Activated CD8-positive, alpha-beta T cell treated with anti-CD3 and anti-CD28 coated beads, Interleukin-2, amount 10 ng/mL, durations not matched to agents 7 days and 5 days (primary cell): ENCODE measurements around the gene BARX1. TPM values are rescaled to one million over a fixed set of nuclear protein-coding genes. Genes with fewer than 3 reads are reported as not detected.

Experiments
- ATAC-seq: fragments of 150-1000 bp; cut with Tn5 transposase; one replicate; pipeline ENCODE4 v1.10.0; 2021; ENCODE audit warnings: moderate library complexity
- CTCF ChIA-PET: fragments of 350-600 bp; sonication (Branson Sonifier 250); formaldehyde crosslinking; loops from one replicate; lab custom pipeline; 2021; ENCODE audit warnings: antibody characterized with exemption; lab: Charles Lee
- POLR2A ChIA-PET: fragments of 350-600 bp; sonication (Branson Sonifier 250); formaldehyde crosslinking; loops from one replicate; lab custom pipeline; 2021; ENCODE audit warnings: antibody characterized with exemption; lab: Charles Lee
- DNase-seq: peaks from one replicate; pipeline ENCODE4 v3.0.0-alpha.2; 2020
- H3K27ac Mint-ChIP-seq: one replicate; pipeline ENCODE4 v1.8.0; 2021; ENCODE audit warnings: mild to moderate bottlenecking, mixed read lengths
- H3K27me3 Mint-ChIP-seq: one replicate; pipeline ENCODE4 v1.8.0; 2021; ENCODE audit warnings: low read depth, mixed read lengths
- H3K36me3 Mint-ChIP-seq: one replicate; pipeline ENCODE4 v1.8.0; 2021; ENCODE audit warnings: low read depth, mixed read lengths
- H3K4me1 Mint-ChIP-seq: one replicate; pipeline ENCODE4 v1.8.0; 2021; ENCODE audit warnings: low read depth, mixed read lengths
- H3K4me3 Mint-ChIP-seq: one replicate; pipeline ENCODE4 v1.8.0; 2021; ENCODE audit warnings: mild to moderate bottlenecking, mixed read lengths
- H3K9me3 Mint-ChIP-seq: one replicate; pipeline ENCODE4 v1.8.0; 2022; ENCODE audit warnings: mixed read lengths; ENCODE audit not compliant: insufficient read depth
- total RNA-seq, 2 experiments: library from RNA; stranded (reverse); gene quantifications; one replicate each; pipeline ENCODE4 v1.2.3, GENCODE V29; 2021

BARX1 gene
- total RNA-seq, 2 experiments from 2014 or later: 0.53 TPM; not detected in 1

DNA sequence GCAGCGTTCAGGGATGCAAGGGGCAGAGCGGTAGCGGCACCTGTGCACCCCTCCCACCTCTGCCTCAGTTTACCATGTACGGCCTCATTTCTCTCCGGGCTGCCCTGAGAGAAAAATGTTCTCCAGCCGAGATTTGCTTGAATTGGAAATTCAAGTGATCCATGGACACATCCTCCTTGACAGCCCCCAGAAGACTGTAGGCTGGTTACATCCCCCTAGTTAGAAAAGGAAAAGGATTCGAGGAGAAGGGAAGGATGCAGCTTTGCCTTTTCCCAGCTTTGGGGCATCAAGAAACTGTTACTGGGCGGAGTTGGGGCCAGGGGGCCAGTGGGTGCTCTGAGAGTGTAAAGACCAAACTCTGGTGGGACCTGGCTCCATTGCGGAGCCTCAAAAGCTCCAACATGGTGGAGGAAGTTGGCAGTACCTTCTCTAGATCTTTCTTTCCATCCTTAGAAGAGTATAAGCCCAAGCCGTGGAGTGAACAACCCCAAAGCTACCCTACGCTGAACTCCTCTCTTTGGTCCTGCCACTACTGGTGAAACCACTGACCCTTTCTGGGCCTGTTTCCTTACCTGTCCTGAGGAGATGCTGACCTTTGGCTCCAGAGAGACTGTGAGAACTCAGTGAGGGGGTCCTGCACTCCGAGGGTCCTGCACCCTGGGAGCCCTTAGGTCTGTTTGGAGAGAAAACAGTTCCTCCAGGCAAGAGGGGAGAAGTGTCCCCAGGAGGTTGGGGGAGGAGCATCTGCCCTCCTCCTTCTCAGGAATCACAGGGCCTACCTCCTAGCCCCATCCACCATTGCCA lies 1.0 kb upstream of the BARX1 start:
- POLR2A ChIA-PET: no interaction called here
- DNase-seq (no peak), ATAC-seq (no peak)
- H3K9me3 Mint-ChIP-seq: no peaks in the 10 kb centered on the region
- H3K4me1 Mint-ChIP-seq: peaks cover 46% of the 10 kb centered on the region
- no peak overlapping the region for H3K27ac Mint-ChIP-seq
- CTCF ChIA-PET: no interaction called here
- peak overlapping the region; percentile 44 for H3K4me3 Mint-ChIP-seq
- H3K36me3 Mint-ChIP-seq: peaks cover 3% of the 10 kb centered on the region
- H3K27me3 Mint-ChIP-seq: peaks cover 68% of the 10 kb centered on the region

DNA sequence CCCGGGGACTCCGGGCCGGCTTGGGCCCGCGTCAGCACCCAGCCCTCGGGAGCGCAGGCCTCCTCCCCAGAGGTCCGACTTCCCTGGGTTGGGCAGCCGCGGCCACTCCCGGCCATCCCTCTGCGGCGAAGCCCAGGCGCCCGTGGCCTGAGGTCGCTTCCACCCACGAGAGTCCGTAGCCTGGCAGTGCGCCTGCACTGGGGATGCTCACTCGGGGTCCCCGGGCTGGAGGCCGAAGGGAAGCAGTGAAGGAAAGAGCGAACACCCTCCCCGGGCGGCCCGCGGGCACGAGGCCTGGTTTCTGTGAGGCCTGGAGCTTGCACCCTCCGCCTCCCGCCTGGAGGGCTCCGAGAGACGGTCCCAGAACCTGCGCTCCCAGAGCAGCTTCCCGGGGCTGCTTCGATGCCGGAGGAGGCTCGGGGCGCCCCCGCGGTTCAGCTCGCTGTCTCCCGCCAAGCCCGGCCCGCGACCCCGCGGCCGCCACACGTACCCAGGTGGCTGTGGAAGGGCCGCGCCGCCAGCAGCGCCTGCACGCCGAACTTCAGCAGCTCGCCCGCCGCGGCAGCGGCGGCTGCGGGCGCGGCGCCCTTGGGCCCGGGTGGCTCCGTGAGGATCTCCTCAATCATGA lies 607 bp downstream of the BARX1 start:
- peaks cover 10% of the 10 kb centered on the region for H3K36me3 Mint-ChIP-seq
- no peak overlapping the region for H3K4me3 Mint-ChIP-seq
- peaks cover 71% of the 10 kb centered on the region for H3K27me3 Mint-ChIP-seq
- no peak for DNase-seq
- POLR2A ChIA-PET: no interaction called here
- H3K4me1 Mint-ChIP-seq: peaks cover 49% of the 10 kb centered on the region
- H3K27ac Mint-ChIP-seq: no peak overlapping the region
- peaks cover 4% of the 10 kb centered on the region for H3K9me3 Mint-ChIP-seq
- CTCF ChIA-PET: no interaction called here
- no peak for ATAC-seq

DNA sequence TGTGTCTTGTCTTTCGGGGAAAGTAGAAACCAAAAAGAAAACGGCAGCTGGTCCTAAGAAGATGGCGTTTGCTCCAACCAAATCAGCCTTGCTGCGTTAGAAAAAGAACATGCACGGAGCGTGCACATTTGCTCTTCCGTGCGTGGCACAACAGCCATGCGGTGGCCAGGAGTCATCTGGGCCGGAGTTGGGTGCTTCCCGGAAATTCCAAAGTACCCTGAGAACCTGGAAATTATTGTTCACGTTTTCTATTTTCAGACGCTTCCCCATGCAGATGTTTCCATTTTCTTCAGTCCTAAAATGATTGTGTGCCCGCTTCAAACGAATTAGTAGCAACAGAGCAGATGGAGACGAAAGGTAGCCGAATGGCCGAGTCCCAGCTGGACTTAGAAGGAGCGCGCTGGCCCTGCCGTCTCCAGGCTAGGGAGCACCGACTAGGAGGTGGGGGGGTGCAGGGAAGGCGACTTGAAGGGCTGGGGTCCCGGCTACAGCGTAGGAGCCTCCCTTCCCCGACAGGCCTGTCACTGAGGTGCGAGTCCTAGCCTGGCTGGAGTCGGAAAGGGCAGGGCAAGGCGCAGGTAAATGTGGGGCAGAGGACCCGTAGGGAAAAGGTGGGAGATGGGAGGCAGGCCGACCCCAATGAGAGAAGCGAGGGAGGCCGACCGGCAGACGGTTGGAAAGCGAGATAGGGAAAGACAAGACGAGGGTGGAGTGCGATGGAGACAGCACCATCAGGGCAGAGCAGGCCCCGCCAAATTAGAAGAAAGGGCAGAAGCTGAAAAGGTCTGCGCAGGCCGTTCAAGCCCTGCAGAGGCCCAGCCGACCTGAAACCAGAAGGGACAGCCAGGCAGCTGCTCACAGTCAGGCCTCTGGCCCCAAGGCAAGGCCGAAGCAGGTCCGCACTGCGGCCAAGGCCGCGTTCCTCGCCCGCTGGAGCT lies 1.4 kb downstream of the BARX1 start:
- peaks cover 4% of the 10 kb centered on the region for H3K9me3 Mint-ChIP-seq
- peaks cover 71% of the 10 kb centered on the region for H3K27me3 Mint-ChIP-seq
- H3K4me3 Mint-ChIP-seq: peak overlapping the region; percentile 22
- ATAC-seq (no peak), DNase-seq (no peak)
- ChIA-PET POLR2A (no interaction called here), CTCF (no interaction called here)
- peaks cover 42% of the 10 kb centered on the region for H3K4me1 Mint-ChIP-seq
- peak overlapping the region; percentile 40 for H3K27ac Mint-ChIP-seq
- peaks cover 10% of the 10 kb centered on the region for H3K36me3 Mint-ChIP-seq

DNA sequence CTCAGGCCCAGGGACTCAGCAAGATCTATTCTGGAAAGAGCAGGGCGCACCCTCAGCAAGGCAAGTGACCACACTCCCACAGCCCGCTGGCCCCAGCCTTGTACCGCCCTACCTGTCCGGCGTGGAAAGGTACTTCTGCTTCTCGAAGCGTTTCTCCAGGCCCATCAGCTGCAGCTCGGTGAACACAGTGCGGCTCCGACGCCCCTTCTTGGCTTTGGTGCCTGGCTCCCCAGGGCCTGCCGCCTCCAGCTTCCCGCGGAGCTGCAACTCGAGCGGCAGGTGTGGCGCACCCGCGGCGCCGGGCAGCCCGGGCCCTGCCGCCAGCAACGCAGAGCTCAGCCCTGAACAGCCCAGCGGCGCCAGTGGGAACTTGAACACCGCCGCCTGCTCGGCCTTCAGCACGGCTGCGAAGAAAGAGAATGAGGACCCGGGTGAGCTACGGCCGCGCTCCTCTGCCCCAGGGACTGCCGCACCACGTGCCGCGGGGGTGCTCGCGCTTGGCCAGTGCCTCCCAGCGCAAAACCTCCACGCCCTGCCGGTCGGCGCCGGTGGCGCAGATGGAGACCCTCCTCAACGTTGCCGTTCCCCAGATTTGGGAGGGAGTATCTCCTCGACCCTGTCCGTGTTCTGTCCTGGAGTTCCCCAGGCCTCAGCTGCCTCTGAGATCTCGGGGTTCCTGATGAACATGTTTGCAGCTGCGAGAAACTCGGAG lies 2.2 kb downstream of the BARX1 start:
- peaks cover 39% of the 10 kb centered on the region for H3K4me1 Mint-ChIP-seq
- H3K27ac Mint-ChIP-seq: no peak overlapping the region
- peak overlapping the region; percentile 22 for H3K4me3 Mint-ChIP-seq
- H3K27me3 Mint-ChIP-seq: peaks cover 75% of the 10 kb centered on the region
- peaks cover 4% of the 10 kb centered on the region for H3K9me3 Mint-ChIP-seq
- H3K36me3 Mint-ChIP-seq: peaks cover 10% of the 10 kb centered on the region
- ChIA-PET CTCF (no interaction called here), POLR2A (no interaction called here)
- DNase-seq (no peak), ATAC-seq (no peak)

DNA sequence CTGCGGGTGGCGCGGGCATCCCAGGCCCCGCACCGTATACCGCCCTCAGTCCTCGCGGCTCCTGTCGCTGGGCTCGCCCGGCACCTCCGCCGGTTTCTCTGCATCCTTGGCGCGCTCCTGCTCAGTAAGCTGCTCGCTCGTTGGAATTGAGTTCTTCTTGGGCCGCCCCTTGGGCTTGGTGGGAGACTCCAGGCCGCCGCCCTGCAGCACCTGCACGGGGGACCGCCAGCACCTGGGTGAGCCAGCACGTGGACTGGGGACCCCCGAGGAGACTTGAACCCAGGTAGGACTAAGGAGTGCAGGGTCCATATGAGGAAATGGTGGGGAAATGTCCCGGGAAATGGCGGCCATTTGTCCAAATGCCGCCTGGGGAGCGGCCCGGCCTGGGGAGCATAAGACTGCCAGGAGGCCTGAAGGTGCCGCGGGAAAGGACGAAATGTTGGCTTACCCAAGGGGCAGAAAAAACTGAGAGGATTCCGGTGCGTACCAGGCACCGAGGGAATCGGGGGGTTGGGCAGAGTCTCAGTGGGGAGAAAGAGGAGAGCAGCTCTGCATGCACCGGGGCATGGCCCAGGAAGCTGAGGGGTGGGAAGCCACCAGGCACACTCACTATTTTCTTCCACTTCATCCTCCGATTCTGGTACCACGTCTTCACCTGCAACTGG lies 2.9 kb downstream of the BARX1 start:
- ChIA-PET CTCF (no interaction called here), POLR2A (no interaction called here)
- Mint-ChIP-seq H3K27ac (no peak overlapping the region), H3K27me3 (peaks cover 74% of the 10 kb centered on the region), H3K4me1 (peaks cover 39% of the 10 kb centered on the region), H3K4me3 (peak overlapping the region; percentile 5), H3K36me3 (peaks cover 10% of the 10 kb centered on the region), H3K9me3 (peaks cover 4% of the 10 kb centered on the region)
- DNase-seq: no peak
- no peak for ATAC-seq

DNA sequence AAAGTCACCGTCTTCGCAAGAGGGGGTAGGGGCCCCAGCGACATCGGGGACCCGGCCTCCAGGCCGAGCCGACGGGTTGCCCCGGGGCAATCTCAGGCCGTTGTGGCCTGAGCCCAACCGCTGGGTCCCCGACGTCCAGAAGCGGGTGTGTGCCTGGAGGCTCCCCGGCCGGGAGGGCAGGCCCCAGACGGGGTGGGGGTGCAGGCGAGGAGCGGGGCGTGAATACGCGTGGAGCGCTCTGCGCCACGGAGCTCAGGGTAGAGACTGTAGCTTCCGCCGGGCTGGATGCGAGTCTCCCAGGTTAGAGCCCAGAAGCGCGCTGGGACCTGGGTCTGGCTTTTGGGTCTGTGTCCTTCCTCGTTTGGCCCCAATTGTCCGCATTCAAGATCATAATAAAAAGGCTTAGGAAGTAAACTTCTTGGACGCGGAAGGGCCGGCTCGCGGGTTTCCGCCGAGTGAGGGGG lies 3.5 kb downstream of the BARX1 start:
- ATAC-seq: no peak
- CTCF ChIA-PET: no interaction called here
- DNase-seq: no peak
- Mint-ChIP-seq H3K27me3 (peaks cover 77% of the 10 kb centered on the region), H3K27ac (no peak overlapping the region), H3K36me3 (peaks cover 10% of the 10 kb centered on the region), H3K4me1 (peaks cover 39% of the 10 kb centered on the region), H3K4me3 (no peak overlapping the region), H3K9me3 (peaks cover 4% of the 10 kb centered on the region)
- POLR2A ChIA-PET: interaction anchor here (1.0 kb wide), 1 partner anchor 10 kb away, joined by 3 read pairs; no protein-coding TSS in a partner anchor

DNA sequence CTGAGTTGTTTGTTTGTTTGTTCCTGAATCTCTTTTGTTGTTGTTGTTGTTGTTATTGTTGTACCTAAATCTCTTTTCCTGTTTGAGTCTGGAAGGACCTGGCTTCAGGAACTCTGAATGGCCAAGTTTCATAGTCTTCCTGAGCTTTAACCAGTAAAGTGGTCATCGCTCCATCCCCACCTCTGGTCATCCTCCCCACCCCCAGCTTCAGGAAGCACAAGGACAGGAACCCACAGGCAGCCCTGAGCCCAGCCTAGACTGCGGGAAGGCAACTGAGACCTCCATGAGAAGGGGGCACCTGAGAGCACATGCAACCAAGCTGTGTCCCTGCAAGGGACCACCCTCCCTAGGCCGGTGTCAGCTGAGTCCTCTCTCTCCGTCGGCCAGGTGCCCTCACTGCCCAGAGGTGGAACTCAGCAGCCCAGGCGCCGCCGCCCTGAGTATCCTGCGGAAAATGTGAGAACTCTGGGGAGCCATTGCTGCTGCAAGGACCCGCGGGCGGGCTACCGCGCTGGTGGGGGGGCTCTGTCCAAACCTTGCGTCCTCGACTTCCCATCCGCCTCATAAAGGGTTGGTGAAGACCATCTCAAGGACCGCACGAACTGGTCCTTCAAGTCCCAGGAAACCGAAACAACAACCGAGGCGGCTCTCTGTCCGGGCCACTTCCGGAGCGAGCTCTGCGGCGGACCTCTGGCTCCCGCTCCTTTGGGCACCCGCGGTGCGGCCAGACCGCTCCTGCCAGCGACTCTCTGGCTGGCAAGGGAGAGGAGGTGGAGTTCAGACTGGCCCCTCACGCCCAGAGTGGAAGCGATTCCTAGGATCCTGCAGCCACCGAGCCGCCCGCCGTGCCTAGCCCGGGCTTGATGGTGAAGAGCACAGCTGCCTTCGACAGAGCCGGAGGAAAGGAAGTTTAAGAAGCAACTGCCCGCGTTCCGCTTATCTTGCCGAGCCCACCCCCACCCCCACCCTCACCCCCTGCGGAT lies 4.2 kb downstream of the BARX1 start:
- H3K4me1 Mint-ChIP-seq: peaks cover 42% of the 10 kb centered on the region
- H3K27ac Mint-ChIP-seq: peak overlapping the region; percentile 16
- DNase-seq: peak; percentile 28
- peaks cover 4% of the 10 kb centered on the region for H3K9me3 Mint-ChIP-seq
- peak overlapping the region; percentile 58 for H3K4me3 Mint-ChIP-seq
- peaks cover 10% of the 10 kb centered on the region for H3K36me3 Mint-ChIP-seq
- peaks cover 79% of the 10 kb centered on the region for H3K27me3 Mint-ChIP-seq
- ATAC-seq: peak; percentile 16
- POLR2A ChIA-PET: interaction anchor here (1.0 kb wide), 1 partner anchor 11 kb away, joined by 3 read pairs; no protein-coding TSS in a partner anchor
- CTCF ChIA-PET: interaction anchor here (1.0 kb wide), 1 partner anchor 11 kb away, joined by 3 read pairs; no protein-coding TSS in a partner anchor

DNA sequence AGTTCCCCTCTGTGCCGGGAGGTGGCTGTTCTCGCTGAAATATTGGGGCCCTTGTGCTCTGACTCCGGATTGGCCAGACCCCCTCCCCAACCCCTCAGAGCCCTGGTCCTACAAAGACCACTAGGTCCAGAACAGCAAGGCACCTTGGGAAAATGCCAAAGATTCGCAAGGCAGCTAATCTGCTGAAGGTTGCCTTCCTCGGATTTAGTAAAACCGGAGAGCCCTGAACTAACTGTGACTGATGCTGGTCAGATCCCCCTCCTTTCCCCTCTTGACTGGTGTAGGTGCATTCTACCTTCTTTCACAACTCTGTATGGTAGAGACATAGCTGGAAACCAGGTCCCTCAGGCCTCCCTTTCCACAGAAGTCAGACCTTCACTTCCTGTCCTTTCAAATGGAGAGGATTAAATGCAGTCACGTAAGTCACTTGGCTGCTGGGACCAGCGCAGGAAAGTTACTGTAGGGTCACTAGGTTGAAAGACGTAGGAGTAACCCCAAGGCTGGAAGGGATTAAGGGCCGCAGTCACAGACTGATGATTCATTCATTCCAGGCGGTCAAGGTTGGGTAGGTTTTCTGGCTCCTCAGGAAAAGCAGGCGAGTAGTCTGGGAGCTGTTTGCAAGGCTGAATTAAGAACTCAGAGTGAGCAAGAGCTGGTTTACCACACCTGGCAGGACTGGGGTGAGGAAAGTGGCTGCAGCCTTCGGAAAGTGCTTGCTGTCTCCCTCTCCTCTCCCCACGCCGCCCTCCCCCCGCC lies 5.3 kb downstream of the BARX1 start:
- H3K4me1 Mint-ChIP-seq: peaks cover 41% of the 10 kb centered on the region
- H3K27ac Mint-ChIP-seq: peak overlapping the region; percentile 58
- ChIA-PET POLR2A (interaction anchor here (1.0 kb wide), 1 partner anchor 10 kb away, joined by 3 read pairs; no protein-coding TSS in a partner anchor), CTCF (interaction anchor here (1.0 kb wide), 1 partner anchor 13 kb away, joined by 3 read pairs; no protein-coding TSS in a partner anchor)
- H3K4me3 Mint-ChIP-seq: no peak overlapping the region
- peaks cover 4% of the 10 kb centered on the region for H3K9me3 Mint-ChIP-seq
- DNase-seq (no peak), ATAC-seq (no peak)
- peaks cover 10% of the 10 kb centered on the region for H3K36me3 Mint-ChIP-seq
- H3K27me3 Mint-ChIP-seq: peaks cover 83% of the 10 kb centered on the region

DNA sequence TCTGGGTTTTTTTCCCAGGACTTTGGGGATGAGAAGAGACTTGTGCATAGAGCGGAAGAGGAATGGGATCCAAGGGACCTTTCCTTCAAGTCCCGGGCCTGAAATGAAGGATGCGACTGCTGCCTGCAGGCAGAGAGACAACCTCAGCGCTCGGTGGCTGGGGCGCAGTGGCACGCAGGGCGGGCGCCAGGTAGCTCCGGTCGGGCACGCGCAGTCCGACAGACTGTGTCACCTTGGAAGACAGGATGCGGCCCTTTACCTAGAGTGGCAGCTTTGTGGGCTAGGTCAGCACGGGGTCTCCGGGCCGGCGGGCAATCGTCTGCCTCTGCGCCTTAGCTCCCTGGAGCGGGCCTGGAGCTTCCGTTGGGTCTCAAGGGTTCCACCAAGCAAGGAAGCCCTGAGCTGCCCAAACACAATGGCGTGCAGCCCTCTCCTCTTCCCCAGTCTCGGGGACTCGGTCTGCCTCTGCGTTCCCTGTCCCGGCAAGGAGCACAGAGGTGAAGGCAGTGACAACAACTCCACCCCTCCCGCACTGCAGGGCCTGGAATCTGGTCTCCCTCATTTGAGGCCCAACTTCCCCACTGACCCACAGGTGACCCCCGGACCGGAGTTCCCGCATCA lies 6.0 kb downstream of the BARX1 start:
- ATAC-seq: no peak
- Mint-ChIP-seq H3K36me3 (peaks cover 10% of the 10 kb centered on the region), H3K4me3 (no peak overlapping the region), H3K9me3 (peaks cover 4% of the 10 kb centered on the region), H3K4me1 (peaks cover 41% of the 10 kb centered on the region), H3K27me3 (peaks cover 90% of the 10 kb centered on the region), H3K27ac (no peak overlapping the region)
- POLR2A ChIA-PET: interaction anchor here (1.0 kb wide), 1 partner anchor 10 kb away, joined by 3 read pairs; no protein-coding TSS in a partner anchor
- CTCF ChIA-PET: interaction anchor here (1.0 kb wide), 1 partner anchor 13 kb away, joined by 3 read pairs; no protein-coding TSS in a partner anchor
- DNase-seq: no peak
